HG02885 (cell line): ENCODE results near the gene CEP95.
"Not testable (repeated sequence)": the region's sequence is repeated elsewhere in the genome, so short reads cannot be mapped to it uniquely, and the experiment has no call there.

Source experiments
- ATAC-seq: cut with Tn5 transposase; IDR thresholded peaks from one replicate; pipeline ENCODE4 v1.9.1; 2021; ENCODE audit warnings: mild to moderate bottlenecking; ENCODE audit not compliant: unreplicated experiment, poor library complexity

CEP95 gene

GRCh38 chr17:64495300-64495699 is 11.5 kb upstream of the CEP95 start:
- ATAC-seq = not testable (repeated sequence)

- no peak for ATAC-seq
These were observed 10.4 kb upstream of the CEP95 start for GRCh38 chr17:64496348-64496785.

- peak; percentile 88 for ATAC-seq
These were observed 9.8 kb upstream of the CEP95 start, which contains the start of gene POLG2 for GRCh38 chr17:64496786-64497564. Gene POLG2, minus strand, starts transcription at chr17:64497054. Its CDS starts 86 bp downstream, at chr17:64496968.

DNA sequence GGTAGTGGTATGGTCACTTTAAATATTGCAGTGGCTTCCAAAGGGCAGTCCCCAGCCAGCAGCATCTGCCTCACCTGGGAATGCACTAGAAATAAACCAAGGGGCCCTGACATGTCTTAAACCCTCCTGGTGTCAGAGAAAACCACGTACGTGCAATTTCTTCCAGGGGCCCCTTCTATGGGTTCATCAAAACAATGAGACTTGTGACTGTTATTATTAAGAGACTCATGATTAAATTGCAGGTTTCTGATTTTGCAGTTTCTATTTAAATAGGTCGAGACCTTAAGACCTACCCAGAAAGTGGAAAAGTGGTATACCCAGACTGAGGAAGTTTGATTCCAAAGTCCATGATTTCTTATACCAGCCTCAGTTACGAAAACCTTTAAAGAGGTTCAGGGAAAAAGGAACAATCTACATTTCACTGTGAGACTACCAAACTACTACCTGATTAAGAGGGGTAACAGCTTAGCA is 9.2 kb upstream of the CEP95 start:
- ATAC-seq = no peak

GRCh38 chr17:64498308-64499203 is 8.2 kb upstream of the CEP95 start:
- ATAC-seq = no peak

DNA sequence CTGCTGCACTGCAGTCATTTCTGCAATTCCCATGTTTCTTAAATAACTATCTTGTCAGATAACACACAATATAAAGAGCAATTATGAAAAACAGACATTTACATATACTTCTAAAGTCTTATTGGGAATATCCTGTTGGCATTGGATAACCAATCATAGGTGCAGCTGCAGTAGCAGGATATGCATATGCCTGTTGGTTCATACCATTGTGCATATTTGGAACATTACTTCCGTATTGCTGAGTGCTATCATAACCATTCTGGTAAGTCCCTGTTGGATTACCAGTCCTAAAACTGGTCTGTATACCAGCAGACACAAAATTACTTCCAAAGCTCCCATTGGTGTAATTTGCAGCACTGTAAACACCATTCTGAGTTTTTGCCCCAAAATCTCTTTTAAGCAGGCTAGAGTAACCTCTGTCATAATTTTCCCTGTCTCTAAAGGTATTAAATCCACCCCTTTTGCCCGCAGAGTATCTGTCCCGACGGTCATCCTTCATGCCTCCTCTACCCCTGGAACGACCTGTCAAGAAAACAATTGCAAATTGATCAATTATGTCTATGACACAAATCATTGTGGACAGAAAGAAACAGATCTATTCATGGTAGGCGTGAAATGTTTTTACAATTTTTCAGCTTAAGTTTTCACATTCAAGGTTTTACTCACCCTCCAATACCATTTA is 6.8 kb upstream of the CEP95 start:
- no peak for ATAC-seq

DNA sequence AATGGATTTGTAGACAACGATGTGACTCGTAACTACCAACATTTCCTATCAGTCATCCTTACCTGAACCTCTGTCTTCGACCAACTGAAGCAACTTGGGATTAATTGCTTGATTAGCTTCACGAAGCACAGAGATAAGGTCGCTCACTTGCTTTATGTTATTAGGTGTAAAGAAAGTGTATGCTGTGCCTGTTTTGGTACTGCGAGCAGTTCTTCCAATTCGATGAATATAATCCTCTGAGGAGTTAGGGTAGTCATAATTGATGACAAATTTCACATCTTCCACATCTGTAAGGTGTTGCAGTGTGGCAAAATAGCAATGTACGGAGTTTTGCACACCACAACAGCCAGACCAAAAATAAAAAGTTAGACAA is 6.3 kb upstream of the CEP95 start:
- ATAC-seq = no peak

DNA sequence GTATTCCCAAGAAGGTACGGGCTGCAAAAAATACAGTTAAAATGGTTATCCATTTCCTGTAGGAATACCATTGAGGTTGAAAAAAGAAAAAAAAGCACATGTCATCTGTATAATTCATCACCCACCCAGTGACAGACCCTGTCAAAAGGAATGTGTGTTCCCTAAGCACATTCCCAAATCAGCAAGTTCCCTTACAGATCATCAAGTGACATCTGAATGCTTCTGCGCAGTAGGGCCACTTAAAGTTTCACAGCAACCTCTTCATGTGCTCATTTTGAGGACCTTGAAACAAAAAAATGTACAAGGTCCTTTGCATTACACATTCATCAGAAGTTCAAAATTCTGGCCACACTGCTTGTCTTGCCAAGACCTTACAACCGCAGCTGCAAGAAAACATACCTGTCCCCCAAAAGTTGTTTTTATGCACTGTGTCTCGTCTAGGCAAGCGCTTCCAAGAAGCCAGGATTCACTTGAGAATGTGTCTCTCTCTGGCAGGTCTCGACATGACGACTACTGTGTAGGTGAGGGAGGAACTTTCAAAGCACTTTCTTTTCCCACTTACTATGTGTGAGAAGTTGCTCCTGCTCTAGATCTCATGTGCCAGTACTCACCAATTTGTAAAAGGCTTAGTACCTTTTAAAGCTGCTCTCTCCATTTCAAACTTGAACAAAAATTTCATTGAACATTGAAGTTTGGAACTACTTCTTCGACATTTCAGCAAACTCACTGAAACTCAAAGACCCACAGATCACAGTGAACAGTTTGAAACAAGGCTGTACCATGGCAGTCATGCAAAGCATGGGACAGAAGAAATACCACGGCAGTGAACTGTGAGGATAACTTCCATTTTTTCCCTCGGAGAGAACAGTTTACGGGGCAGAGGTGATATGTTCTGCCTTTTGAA is 5.7 kb upstream of the CEP95 start:
- no peak for ATAC-seq

GRCh38 chr17:64502021-64502420 is 4.8 kb upstream of the CEP95 start:
- no peak for ATAC-seq

DNA sequence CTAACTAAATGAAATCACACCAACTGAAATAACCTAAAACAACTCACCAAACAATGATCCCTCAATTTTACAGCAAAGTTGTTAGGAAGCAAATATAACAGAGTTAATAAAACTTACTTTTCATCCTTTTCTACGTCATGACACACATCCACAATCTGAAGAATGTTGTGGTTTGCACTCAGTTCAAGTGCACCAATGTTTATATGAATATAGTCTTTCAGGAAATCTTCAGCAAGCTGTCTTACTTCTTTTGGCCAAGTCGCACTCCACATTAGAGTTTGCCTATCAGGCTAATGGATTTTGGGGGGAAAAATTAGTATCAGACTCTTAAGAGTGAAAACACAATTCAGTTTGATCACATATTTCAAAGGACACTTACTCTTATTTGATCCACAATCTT is 4.0 kb upstream of the CEP95 start:
- no peak for ATAC-seq

DNA sequence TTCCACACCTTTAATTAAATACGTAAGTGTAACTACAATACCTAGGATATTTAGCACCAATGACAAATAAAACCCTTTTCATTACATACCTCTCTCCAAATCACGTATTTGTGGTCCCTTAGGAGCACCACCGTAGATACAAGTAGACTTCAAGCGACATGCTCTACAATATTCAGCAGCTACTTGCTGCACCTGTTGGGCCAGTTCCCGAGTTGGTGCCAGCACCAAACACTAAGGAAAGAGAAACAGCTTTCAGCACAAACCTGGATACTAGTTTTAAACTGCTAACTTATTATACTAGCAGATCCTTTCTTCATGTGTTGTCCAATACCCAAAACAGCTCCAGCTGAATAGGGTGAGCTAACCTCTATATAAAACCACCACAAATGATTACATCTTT is 3.4 kb upstream of the CEP95 start:
- ATAC-seq = no peak

DNA sequence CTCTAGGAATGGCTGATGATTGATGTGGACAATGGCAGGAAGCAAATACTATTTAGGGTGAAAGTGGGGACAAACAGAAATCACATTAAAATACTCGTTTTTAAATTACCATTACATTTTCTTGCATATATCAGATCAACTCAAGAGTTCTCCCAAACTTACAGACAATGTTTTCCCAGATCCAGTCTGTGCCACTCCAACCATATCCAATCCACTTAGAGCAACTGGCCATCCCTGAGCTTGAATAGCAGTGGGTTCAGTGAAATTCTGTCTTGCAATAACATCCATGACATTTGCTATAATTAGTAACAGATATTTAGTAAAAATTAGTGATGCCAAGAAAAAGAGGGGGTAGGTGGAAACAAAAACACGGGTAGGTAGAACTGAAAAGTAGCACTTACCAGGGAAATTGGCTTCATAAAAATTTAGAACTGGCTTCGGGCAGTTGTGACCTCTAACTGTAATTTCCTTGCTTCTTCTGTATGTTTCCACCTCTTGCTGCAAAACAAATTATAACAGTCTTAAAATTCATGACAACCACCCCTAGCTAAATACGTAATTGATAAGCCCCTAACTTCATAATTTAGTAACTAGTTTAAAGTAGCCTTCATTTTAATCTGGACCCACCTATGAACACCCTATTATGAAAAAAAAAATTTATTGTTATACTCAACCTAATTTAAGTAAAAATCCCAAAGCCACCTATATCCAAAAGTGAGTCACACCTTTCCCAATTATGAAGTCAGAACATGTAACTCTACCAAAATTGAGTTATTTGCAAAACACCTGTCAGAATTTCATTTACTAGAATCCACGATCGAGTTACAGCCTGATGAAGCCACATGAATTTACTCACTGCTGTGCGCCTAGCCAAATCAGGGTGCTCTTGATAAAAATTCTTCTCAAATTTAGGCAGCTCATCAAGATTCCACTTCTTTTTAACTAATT is 2.7 kb upstream of the CEP95 start:
- ATAC-seq = no peak

GRCh38 chr17:64504769-64505339 is 1.9 kb upstream of the CEP95 start:
- no peak for ATAC-seq

DNA sequence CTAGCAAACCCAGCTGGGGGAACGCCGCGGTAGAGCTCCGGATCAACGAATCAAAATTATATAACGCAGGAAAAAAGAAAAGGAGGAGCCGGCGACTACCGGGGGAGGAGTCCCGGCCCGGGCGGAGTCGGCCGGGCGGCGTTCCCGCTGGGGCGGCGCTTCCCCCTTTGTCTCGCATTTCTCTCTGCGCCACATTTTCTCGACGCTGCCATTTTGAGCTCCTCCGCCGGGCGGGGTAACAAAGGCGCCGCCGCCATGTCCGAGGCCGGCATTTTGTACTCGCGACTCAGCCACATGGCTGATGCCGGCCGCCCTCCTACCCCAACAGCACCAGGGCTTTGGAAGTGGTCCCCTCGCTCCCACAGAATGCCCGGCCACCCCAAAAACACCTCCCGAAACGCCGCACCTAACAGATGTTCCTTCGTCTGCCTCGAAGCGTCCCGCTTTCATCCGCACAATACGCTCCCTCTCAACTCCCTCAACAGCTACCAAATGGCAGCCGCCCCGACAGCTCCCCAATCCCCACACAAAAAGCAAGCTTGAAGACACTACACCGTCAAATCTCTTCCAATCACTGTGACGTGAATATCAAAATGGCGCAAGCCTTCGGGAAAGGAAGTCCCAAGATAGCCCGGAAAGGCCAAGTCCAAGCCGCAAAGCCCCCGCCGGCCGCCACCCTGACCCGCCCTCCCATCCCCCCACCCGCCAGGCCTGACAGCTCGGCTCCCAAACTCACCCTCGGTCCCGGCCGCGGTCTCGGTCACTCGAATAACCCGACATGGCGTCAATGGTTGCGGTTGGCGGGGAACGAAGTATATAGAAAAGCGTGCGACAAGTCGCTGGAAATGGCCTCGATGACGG is 1.2 kb upstream of the CEP95 start:
- ATAC-seq = peak; percentile 8

DNA sequence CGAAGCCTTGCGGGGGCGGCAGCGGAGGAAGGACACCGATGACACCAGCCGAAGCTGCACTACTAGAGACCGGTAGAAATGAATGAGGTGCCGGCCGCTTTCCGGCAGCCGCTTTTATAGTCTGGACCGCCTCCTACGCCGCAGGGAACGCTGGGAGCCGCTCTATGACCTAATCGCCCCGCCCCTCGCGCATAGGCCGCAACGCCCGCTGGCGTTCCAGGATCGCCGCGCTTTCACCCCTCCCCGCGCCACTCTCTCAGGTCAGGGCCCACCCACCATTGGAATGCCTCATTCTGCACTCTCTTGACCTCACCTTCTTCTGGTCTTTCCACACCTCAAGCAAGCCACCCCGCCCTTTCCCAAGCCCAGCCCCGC is 589 bp upstream of the CEP95 start, which contains the start of gene DDX5:
TSS of gene DDX5 (minus strand) at position 89 of the 375 bp plus-strand sequence. CDS start 170 bp downstream, outside the sequence.
- ATAC-seq = peak; percentile 68

DNA sequence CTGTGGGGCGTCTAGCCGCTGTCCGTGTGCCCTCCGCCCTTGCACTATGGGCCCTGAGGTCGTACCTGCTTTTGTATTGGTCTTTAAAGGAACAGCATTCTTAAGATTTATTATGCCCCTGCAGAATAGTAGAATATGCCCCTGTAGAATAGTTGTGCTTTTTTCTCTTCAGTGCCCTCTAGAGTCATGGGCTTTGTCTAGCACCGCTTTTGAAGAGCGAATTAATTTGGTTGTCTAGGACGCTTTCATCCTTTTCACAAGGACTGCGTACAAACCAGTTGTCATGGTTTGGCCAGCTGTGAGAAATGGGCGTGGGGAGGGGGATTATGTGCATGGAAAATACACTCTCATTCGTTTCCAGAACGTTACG is 621 bp downstream of the CEP95 start:
- ATAC-seq = peak; percentile 14

DNA sequence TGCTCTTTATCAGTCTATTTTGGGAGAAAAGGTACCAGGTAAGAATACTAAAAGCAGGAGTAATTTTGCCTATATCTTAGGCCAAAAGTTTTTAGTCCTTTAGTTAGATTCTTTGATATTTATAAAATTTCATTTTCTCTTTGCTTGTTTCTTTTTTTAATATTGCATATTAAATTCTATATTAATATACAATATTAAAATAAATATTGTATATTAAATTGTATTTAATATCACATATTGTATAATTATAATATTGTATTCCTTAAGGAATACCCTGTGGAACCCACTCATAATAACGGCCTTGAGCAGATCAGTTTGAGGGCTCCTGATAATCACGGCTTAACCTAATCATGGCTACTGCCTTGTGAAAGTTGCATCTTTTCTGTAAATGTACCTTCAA is 1.9 kb downstream of the CEP95 start:
- ATAC-seq = no peak
